Measurements from ENCODE around the gene DENND4C.

GRCh38 chr9:19252885-19253219, 22.4 kb downstream of the DENND4C start:
- TF ChIP-seq POLR2A (IDR thresholded peaks at IDR 0.05) (no peak), CTCF (IDR thresholded peaks at IDR 0.05 in 8 of 11, conservative IDR thresholded peaks at IDR 0.05 in 3 of 11) (no peak), POLR2AphosphoS5 (IDR thresholded peaks at IDR 0.05) (no peak)
